GM12875 (cell line): Measurements from ENCODE around the gene IBA57.
"Not testable (repeated sequence)": the region's sequence is repeated elsewhere in the genome, so short reads cannot be mapped to it uniquely, and the experiment has no call there.

ENCODE experiments used
- H3K4me3 ChIP-seq: one replicate; pipeline ENCODE4 v1.5.1; 2011; ENCODE audit warnings: low read depth, low read length, control low read depth
- TF ChIP-seq, protein P1 (sequence below): IDR thresholded peaks from 2 replicates; pipeline ENCODE4 v1.5.1; 2011; ENCODE audit warnings: low read depth, mild to moderate bottlenecking, control low read depth, inconsistent platforms, low read length, moderate library complexity, borderline replicate concordance; ENCODE audit not compliant: insufficient read depth

Gene IBA57

DNA sequence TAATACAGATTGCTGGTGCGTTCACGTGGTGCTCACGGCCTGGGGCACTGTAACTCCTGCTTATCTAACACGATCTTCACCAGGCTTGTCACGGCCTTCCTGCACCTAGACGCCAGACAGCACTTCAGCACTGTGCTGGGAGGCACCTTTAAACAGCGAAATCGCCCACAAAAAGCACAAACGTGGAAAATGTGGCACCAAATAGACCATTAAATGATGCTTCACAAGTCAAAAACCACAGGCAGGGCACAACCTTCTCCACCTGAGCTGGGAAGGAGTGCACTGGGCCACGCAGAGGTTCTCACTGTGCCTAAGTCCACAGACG, 20.0 kb downstream of the IBA57 start:
- TF ChIP-seq, protein P1, sequence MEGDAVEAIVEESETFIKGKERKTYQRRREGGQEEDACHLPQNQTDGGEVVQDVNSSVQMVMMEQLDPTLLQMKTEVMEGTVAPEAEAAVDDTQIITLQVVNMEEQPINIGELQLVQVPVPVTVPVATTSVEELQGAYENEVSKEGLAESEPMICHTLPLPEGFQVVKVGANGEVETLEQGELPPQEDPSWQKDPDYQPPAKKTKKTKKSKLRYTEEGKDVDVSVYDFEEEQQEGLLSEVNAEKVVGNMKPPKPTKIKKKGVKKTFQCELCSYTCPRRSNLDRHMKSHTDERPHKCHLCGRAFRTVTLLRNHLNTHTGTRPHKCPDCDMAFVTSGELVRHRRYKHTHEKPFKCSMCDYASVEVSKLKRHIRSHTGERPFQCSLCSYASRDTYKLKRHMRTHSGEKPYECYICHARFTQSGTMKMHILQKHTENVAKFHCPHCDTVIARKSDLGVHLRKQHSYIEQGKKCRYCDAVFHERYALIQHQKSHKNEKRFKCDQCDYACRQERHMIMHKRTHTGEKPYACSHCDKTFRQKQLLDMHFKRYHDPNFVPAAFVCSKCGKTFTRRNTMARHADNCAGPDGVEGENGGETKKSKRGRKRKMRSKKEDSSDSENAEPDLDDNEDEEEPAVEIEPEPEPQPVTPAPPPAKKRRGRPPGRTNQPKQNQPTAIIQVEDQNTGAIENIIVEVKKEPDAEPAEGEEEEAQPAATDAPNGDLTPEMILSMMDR, result no peak
- H3K4me3 ChIP-seq, result no peak overlapping the region

DNA sequence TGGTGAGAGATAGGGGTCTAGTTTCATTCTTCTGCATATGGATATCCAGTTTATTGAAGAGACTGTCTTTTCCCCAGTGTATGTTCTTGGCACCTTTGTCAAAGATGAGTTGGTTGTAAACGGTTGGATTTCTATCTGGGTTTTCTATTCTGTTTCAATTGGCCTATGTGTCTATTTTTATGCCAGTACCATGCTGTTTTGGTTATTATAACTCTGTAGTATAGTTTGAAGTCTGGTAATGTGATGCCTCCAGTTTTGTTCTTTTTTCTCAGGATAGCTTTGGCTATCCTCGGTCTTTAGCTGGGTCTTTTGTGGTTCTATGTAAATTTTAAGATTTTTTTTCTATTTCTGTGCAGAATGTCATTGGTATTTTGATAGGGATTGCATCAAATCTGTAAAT, 22.6 kb downstream of the IBA57 start:
- H3K4me3 ChIP-seq, result not testable (repeated sequence)

DNA sequence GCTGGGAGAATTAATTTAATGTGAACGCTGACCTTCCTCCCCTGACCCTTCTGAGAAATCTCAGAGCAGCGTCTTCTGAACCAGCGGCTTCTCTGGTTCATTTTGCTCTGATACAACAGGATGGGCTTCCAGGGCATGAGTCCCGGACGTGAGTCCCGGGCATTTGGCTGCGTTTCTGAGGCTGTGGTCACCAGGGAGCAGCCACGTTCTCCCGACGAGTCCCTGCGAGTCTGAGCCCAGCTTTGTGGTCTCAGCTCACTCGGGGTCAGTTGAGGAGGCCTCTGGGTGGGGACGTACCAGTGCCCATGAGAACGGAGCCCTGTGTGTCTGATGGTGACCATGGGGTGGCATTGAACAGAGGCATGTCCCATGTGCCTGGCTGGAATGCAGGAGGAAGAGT, 24.6 kb downstream of the IBA57 start:
- no peak overlapping the region for H3K4me3 ChIP-seq
- TF ChIP-seq, protein P1, result no peak

DNA sequence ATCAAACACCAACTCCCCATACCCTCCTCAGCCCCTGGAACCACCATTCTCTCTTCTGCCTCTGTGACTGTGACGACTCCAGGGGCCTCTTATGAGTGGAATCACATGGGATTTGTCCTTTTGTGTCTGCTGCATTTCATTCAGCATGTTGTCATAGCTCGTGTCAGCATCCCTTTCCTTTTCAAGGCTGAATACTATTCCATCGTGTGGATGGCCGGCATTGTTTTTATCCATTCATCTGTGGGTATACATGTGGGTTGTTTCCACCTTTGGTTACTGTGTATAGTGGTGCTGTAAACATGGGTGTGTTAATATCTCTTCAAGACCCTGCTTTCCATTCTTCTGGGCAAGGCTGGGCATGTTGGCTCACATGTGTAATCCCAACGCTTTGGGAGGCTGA, 25.2 kb downstream of the IBA57 start:
- no peak overlapping the region for H3K4me3 ChIP-seq
- TF ChIP-seq, protein P1, result no peak

DNA sequence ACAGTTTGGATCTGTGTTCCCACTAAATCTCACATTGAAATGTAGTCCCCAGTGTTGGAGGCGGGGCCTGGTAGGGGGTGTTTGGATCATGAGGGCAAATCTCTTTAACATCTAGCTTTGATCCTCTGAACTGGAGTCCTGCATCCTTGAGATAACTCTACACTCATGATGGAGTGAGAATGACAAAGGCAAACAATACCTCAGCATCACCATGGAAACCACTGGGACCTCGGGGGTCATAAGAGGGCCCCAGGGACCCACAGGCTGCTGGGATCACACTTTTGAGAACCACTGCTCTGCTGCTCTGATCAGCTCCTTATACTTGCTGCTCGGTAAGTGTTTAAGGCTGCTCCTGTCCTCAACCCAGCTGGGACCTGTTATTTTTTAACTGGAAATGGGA, 28.8 kb downstream of the IBA57 start:
- TF ChIP-seq, protein P1, result no peak
- H3K4me3 ChIP-seq, result no peak overlapping the region

DNA sequence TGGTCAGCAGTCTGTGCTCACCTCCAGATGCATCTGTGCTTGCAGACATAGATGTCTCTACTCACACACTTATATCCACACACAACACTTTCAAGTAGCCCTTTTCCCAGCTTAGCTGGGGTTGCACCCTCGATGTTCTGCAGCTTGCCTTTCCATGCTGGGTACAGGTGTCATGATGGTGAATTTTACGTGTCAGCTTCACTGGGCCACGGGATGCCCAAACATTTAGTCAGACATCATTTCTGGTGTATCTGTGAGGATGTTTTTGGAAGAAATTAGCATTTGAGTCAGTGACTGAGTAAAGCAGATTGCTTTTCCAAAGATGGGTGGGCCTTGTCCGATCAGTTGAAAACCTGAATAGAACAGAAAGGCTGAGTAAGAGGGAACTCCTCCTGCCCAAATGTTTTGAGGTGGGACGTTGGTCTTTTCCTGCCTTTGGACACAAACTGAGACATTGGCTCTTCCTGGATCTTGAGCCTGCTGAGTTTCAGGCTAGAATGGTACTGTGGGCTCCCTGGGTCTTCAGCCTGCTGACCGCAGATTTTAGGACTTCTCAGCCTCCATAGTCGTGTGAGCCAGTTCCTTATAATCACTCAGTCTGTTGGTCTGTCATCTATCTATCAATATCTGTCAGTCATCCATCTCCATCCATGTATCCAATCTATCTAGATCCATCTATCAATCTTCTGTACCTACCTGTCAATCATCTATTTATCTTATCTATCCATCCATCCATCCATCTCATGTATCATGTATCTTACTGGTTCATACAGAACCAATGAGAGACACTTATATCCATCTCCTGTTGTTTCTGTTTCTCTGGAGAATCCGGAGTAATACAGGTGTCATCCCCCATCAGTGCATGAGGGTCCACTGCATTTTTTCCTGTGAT, 29.6 kb downstream of the IBA57 start:
- no peak overlapping the region for H3K4me3 ChIP-seq
- TF ChIP-seq, protein P1, result no peak

DNA sequence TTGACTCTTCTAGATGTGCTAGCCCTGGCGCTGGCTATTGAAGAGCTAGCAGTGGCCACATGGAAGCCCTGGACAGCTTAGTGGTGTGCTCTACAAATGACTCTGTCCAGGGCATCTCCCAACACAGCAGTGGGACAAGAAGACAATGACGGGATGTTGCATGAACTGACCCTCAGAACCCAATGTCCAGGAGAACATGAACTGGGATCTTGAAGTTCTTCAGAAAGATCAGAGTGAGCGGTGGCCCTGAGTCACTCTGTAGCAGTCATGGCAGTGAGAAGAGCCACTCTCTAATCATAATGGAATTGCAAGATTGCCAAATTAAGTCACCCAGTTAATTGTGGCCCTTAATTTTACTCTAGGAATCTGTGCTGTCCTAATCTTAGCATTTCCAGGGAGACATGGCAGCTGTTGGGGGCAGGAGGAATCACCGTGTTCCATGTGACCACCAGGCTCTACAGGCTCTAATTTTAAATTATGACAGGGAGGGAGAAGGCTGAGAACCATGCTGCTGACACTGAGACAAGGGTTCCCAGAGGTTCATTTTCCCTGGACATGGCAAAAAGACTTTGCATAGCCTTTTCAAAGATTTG, 32.0 kb downstream of the IBA57 start:
- H3K4me3 ChIP-seq, result no peak overlapping the region
- TF ChIP-seq, protein P1, result no peak
